Erythroblast (primary cell): ENCODE results near the gene ANKRD18A.

Experiments used
- GATA1 ChIP-seq: IDR thresholded peaks from 2 replicates; pipeline ENCODE4 v1.6.1; 2011; ENCODE audit warnings: low read depth, mild to moderate bottlenecking, control low read depth, low read length, moderate library complexity
- POLR2A ChIP-seq: IDR thresholded peaks from 2 replicates; pipeline ENCODE4 v1.6.1; 2011; ENCODE audit warnings: mild to moderate bottlenecking, low read length

- TF ChIP-seq POLR2A (no peak), GATA1 (no peak)
Observed at GRCh38 chr9:38626006-38626405, 5.6 kb upstream of the ANKRD18A start.
